Lower leg skin (tissue), 4 donors: ENCODE results near the gene TNIK. TPM values are rescaled to one million over a fixed set of nuclear protein-coding genes. Genes with fewer than 3 reads are reported as not detected.

Source experiments
- DNase-seq, 2 donors: peaks; one replicate each; pipeline ENCODE4 v3.0.0-alpha.2; 2019; ENCODE audit warnings: low spot score in 2 of 2
- H3K4me3 ChIP-seq: fragments of 200-600 bp; sonication (generic); 2 replicates; pipeline ENCODE4 v1.5.1; 2017; ENCODE audit warnings: mild to moderate bottlenecking, low read depth; ENCODE audit not compliant: poor library complexity, severe bottlenecking
- POLR2A ChIP-seq, 2 donors: fragments of 450-650 bp; IDR thresholded peaks; one replicate each; pipeline ENCODE4 v1.6.1; 2016 to 2017; ENCODE audit warnings: antibody characterized with exemption in 2 of 2, mild to moderate bottlenecking in 1 of 2, moderate library complexity in 1 of 2
- WGBS, 2 donors: methylation state at CpG; one replicate each; pipeline ENCODE4 v1.1.5; 2018; 5-methylcytosine and 5-hydroxymethylcytosine counted together
- intact Hi-C: fragments of 100-400 bp; cut with DNase I; formaldehyde crosslinking; loops from one replicate; pipeline ENCODE4 v1.15.0; 2023; ENCODE audit warnings: low total_unique reads
- total RNA-seq, 4 donors: library from RNA; depleted of rRNA; stranded (reverse); fragments of >200 nt; gene quantifications; one replicate each; pipeline ENCODE4 v1.1.0, GENCODE V29; 2016
- TF ChIP-seq, protein P1 (sequence below), 3 donors: fragments of 450-650 bp; IDR thresholded peaks; one replicate each; pipeline ENCODE4 v1.5.1; 2016; ENCODE audit warnings: antibody characterized with exemption in 3 of 3, mild to moderate bottlenecking in 3 of 3, moderate library complexity in 2 of 3

The TNIK gene
- total RNA-seq, 4 donors from 2014 or later: 0.72 to 4.7 (median 2.4) TPM

DNA sequence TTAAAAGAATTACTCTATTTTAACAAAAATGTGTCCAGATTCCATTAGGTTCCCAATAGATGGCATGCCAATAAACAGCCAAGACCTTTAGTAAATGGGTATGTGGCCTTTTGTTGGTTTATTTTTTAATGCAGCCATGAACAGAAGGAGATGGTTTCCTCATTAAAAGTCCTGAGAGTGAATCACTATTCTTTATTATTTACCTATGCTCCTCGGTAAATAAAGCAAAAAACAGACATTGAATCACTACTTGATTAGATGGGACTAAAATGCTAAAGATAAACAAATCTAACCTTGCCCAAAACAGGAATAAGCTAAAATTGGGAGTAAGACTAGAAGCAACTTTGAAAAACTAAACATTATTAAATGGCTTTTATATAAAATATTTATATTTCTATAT lies 94.2 kb downstream of the TNIK start:
- no peak for DNase-seq
- no peak for TF ChIP-seq POLR2A (IDR thresholded peaks at IDR 0.05)
- TF ChIP-seq, protein P1, sequence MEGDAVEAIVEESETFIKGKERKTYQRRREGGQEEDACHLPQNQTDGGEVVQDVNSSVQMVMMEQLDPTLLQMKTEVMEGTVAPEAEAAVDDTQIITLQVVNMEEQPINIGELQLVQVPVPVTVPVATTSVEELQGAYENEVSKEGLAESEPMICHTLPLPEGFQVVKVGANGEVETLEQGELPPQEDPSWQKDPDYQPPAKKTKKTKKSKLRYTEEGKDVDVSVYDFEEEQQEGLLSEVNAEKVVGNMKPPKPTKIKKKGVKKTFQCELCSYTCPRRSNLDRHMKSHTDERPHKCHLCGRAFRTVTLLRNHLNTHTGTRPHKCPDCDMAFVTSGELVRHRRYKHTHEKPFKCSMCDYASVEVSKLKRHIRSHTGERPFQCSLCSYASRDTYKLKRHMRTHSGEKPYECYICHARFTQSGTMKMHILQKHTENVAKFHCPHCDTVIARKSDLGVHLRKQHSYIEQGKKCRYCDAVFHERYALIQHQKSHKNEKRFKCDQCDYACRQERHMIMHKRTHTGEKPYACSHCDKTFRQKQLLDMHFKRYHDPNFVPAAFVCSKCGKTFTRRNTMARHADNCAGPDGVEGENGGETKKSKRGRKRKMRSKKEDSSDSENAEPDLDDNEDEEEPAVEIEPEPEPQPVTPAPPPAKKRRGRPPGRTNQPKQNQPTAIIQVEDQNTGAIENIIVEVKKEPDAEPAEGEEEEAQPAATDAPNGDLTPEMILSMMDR (IDR thresholded peaks at IDR 0.05): no peak
- intact Hi-C loops: no loop called here
- H3K4me3 ChIP-seq: no peak overlapping the region
- WGBS, 2 donors: 97 to 98% methylated on average over 1 of the region's 1 CpG

DNA sequence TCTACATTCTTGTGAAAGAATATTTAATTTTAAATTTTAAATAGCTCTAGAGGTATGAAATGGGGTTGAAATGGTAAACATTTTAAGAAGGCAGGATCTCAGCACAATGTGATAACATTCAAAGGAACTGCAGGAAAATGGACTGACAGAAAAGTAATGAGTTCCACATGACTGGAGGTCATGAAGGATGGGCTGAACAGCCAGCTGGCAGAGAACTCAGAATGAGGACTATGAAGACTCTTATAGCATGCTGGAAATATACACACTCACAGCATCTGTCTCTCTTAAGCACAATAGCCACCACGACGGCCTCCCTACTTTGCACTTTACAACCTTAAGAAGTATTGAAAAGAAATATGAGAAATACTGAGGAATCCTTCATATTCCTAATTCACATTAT lies 94.7 kb downstream of the TNIK start:
- TF ChIP-seq, protein P1 (IDR thresholded peaks at IDR 0.05): no peak
- no peak for TF ChIP-seq POLR2A (IDR thresholded peaks at IDR 0.05)
- no peak for DNase-seq
- H3K4me3 ChIP-seq: no peak overlapping the region
- intact Hi-C loops: no loop called here
- WGBS, 2 donors: 41 to 70% methylated on average over 2 of the region's 2 CpGs

DNA sequence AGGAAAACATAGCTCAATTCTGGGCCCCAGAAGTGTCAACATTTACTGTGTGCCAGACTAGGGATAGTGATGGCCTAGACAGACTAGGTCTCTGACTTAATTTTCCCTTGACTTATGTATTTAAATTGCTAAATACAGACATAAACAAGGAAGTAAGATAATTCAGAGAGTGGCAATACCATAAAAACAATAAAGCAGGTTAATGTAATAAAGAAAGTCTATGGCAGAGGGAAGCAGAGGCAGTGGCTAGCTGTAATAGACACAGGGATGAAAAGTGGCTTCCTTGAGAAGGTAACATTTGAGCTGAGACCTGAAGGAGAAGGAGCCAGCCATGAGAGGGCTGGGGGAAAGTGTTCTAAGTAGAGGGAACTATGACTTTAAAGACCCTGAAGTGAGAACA lies 95.7 kb downstream of the TNIK start:
- TF ChIP-seq, protein P1 (IDR thresholded peaks at IDR 0.05): no peak
- TF ChIP-seq POLR2A (IDR thresholded peaks at IDR 0.05): no peak
- H3K4me3 ChIP-seq: no peak overlapping the region
- intact Hi-C loops: no loop called here
- no peak for DNase-seq

DNA sequence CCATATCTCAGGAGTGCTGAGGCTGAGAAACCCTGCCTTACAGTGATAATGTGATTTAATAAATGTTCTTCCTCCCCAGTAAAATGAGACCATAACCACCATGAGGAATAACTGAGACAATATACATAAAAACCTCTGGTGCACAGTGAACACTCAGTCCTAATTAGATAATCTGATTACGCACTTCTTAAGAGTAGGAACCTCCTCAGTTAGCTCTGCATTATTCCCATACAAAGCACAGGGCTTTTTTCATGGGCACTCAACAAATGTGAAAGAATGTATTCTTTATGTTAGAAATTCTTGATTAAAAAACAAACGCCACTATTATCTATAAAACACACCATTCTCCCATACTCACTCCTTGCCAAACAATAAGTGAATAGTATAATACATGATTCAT lies 97.0 kb downstream of the TNIK start:
- intact Hi-C loops: no loop called here

DNA sequence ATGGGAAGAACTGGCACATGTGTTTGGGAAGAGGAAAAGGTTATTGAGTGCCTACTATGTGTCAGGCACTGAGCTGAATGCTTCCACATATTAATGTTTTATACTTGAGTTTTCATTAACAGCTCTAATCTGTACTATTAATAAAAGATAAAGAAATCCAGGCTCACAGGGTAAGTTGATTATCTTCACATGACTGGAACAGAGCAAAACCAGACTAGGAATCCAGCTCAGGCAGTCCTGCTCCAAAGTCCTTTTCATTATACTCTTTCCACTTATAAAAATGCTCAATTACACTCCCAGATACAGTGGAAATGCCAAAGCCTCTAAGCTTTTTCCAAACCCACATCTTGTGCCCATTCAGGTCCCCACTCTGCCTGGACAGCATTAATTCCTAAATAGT lies 97.6 kb downstream of the TNIK start:
- intact Hi-C loops: no loop called here
- TF ChIP-seq POLR2A (IDR thresholded peaks at IDR 0.05): no peak
- TF ChIP-seq, protein P1 (IDR thresholded peaks at IDR 0.05): no peak
- H3K4me3 ChIP-seq: no peak overlapping the region
- DNase-seq: no peak

More for the DNA sequence above, 97.0 kb downstream of the TNIK start:
- no peak for DNase-seq
- no peak overlapping the region for H3K4me3 ChIP-seq
- 93 to 94% methylated on average over 2 of the region's 2 CpGs for WGBS, 2 donors
- TF ChIP-seq, protein P1 (IDR thresholded peaks at IDR 0.05): no peak
- TF ChIP-seq POLR2A (IDR thresholded peaks at IDR 0.05): no peak

DNA sequence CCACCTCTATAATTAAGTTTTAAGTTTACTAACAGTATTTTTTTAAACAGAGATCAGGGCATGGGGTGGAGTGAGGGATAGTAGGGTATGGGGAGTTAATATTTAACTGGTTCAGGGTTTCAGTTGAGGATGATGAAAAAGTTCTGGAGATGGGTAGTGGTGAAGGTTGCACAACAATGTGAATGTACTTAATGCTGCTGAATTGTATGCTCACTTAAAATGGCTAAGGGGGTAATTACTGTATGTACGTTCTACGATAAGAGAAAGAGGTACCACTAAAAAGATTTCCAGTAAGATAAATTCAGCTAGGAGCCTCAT lies 101.4 kb downstream of the TNIK start:
- 86 to 93% methylated on average over 2 of the region's 2 CpGs for WGBS, 2 donors
- TF ChIP-seq POLR2A (IDR thresholded peaks at IDR 0.05): no peak
- TF ChIP-seq, protein P1 (IDR thresholded peaks at IDR 0.05): no peak
- no peak overlapping the region for H3K4me3 ChIP-seq
- intact Hi-C loops: no loop called here
- no peak for DNase-seq
